CD4-positive, alpha-beta T cell treated with Interleukin-6 at 100 ng/mL for 8 hours (primary cell): ENCODE data around the gene SNX27.
"Not testable (repeated sequence)": the region's sequence is repeated elsewhere in the genome, so short reads cannot be mapped to it uniquely, and the experiment has no call there.

Experiments
- DNase-seq: peaks from one replicate; pipeline ENCODE4 v3.0.0-alpha.2; 2020; ENCODE audit warnings: mixed read lengths, low spot score

Gene SNX27

DNA sequence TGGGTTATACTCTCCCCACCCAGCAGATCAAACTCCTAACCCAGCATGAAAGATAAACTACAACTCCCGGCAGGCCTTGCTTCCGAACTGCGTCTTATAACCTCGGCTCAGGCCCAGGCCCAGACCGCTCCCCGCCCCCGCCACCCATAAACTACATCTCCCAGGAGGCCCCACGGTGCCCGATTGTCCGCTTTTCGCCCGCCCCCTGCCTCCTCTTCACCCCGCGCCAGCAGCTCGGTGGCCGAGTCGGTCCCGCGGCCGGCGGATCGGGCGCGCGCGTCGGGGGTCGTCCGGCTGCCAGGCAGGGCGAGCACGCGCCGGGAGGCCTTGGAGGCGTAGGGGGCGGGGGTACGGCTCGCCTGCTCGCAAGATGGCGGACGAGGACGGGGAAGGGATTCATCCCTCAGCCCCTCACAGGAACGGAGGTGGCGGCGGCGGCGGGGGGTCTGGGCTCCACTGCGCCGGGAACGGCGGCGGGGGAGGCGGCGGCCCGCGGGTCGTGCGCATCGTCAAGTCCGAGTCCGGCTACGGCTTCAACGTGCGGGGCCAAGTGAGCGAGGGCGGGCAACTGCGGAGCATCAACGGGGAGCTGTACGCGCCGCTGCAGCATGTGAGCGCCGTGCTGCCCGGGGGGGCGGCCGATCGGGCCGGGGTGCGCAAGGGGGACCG, at the start of gene SNX27:
Gene SNX27 (plus strand): TSS at position 219 of the 669 bp plus-strand sequence. CDS start 152 bp downstream, at position 371.
- DNase-seq: peak; percentile 90

DNA sequence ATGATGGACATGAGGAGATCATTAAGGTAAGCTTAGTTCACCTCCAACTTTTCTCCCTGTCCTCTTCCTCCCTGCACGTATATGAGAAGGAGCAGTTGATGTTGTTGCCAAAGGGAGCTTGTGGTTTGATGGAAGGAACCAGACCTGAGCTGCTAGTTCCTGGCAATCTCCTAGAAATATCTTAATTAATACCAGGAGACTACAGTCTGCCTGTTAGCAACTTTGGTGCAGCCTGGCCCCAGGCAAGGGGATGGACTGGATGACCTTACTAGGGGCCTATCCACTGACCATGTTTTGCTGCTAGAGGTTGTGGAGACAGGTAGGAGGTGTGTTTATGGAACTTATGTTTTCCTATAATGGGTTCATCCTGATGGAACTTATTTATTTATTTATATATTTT, 49.2 kb upstream of the SNX27 start:
- no peak for DNase-seq

DNA sequence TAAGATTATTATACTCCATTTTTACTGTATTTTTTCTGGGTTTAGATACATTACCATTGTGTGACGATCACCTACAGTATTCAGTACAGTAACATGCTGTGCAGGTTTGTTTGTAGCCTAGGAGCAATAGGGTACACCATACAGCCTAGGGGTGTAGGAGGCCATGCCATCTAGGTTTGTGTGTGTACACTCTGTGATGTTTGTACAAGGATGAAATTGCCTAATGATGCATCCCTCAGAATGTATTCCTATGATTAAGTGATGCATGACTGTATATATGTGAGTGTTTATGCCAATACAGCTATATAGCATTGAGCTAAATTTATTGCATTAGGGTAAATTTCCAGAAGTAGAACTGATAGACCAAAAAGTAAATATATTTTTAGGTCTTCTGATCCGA, 48.5 kb upstream of the SNX27 start:
- no peak for DNase-seq

DNA sequence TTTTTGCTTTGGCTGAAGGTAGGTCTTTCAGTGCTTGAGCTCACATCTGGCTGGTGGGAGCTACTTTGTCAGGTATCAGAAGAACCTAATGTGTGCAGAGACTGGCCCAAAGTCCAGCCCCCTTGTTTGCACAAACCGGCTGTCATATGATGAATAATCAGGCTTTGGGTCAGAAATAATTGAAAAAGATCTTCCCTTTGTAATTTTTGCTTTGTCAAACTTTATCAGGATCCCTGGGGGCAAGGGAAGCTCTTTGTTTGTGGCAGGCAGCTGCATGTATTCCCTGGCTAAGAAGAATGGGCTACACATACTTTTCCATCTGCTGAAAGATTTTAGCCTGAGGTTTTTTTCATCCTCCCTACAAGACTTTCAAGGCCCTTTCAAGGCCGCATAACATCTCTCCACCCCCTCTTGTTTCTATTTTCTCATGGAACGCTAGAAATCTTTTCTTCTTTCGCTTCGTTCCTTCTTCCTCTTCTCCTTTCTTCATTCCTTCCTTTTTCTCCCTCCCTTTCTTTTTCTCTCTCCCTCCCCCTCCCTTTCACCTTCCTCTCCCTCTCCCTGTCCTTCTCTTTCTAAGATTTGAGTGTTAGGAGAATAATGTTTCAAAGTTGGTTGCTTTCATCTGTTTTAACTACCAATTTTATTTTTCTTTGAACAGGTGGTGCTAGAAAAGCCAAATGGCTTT, 46.2 kb upstream of the SNX27 start:
- DNase-seq: no peak

DNA sequence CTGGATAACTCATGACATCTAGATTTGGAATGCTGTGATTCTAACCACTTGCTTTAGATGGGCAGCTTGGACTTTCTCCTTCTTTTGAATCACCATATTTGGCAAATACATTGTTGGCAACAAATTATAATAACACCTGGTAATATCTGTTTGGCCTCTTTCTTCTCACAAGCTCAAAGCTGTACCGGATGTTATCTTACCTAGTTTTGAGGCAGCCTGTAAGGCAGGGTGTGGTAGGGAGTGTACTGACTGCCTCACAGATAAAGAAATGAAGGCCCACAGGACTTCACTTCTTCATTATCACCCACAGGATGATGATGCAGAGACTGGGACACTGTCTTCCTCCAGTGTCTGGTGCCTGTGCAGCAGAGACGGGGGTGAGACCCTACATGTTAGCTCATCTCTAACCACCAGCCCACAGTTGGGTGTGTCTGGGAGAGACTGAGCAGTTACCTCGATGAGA, 43.2 kb upstream of the SNX27 start:
- DNase-seq: peak; percentile 11

DNA sequence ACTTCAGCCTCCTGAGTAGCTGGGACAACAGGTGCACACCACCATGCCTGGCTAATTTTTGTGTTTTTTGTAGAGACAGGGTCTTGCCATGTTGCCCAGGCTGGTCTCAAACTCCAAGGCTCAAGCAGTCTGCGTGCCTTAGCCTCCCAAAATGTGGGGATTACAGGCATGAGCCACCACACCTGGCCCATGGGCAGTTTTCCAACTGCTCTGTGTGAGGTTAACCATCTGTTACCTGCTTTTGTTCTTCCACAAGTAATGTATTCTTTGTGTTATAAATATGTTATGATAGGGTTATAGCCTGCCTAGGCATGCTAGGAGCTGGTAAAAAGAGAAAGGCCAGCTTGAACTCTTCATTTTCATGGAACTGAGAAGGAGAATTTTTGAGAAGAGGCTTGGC, 41.0 kb upstream of the SNX27 start:
- DNase-seq: no peak

DNA sequence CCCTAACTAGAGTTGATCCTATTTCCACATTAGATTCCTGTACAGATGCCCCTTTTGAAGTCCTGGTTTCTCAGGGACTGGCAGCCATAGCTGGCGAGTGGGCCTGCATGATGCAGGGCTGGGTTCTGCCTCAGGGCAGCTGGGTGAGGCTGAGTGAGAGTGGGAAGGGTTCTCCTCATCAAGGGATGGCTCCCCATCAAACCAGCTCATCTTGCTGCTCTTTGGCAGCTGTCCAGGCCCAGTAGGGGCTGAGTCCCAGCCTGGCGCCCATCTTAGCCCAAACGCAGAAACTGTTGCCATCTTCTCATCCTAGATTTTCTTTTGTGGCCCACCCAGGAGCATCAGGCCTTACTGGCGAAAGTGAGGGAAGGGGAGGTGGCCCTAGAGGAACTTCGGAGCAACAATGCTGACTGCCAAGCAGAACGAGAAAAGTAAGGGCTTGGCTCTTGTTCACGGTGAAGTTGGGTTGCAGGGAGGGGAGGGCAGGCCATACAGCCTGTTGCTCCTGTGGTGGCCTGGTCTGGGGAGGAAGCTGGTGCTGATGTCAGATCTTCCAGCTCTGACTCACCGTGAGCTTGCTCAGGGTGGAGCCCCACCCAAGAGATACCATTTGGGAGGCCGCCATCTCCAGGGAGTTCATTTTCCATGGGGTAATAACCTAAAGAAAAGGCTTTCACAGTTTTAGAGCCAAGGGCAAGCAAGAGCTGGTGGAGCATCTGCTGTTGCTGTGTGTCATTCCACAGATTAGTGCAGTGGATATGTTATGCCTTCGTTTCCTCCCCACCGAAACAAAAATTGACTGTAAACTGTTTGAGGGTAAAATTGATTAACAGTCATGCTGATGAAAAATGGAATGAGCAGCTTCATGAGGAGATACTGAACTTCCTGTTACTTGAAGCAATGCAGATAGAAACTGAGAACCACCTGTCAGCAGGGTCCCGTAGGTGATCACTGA, 37.0 kb upstream of the SNX27 start:
- DNase-seq: no peak

DNA sequence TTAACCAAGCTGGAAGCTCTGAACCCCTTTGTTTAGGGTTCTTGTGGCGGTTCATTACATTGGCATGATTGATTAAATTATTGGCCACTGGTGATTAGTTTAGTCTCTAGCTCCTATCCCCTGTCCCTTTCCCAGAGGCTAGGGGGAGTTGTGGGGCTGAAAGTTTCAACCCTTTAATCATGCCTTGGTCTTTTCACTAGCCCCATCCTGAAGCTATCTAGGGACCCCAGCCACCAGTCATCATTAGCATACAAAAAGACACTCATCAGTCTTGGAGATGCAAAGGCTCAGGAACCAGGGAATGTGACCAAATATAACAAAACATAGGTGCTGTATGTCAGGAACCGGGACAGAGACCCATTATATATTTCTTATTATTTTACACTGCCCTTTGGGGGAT, 34.7 kb upstream of the SNX27 start:
- DNase-seq: no peak

DNA sequence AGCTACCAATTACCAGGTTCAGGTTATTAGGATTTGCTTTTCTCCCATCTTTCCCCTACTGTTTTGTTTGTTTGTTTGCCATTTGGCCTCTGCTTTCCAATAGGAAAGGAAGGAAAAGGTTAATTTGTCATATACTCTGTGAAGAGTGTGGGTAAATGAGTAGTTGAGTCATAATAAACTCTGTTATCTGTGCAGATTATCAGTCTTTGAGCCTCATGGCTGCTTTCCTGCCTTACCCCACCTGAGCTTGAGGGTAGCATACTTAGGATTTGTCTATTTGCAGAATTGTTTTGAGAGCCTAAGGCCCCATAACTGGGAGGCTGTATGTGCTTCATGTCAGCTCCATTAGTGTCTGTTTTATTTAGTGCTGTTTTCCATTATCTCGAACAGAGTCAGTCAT, 32.9 kb upstream of the SNX27 start:
- DNase-seq: no peak

DNA sequence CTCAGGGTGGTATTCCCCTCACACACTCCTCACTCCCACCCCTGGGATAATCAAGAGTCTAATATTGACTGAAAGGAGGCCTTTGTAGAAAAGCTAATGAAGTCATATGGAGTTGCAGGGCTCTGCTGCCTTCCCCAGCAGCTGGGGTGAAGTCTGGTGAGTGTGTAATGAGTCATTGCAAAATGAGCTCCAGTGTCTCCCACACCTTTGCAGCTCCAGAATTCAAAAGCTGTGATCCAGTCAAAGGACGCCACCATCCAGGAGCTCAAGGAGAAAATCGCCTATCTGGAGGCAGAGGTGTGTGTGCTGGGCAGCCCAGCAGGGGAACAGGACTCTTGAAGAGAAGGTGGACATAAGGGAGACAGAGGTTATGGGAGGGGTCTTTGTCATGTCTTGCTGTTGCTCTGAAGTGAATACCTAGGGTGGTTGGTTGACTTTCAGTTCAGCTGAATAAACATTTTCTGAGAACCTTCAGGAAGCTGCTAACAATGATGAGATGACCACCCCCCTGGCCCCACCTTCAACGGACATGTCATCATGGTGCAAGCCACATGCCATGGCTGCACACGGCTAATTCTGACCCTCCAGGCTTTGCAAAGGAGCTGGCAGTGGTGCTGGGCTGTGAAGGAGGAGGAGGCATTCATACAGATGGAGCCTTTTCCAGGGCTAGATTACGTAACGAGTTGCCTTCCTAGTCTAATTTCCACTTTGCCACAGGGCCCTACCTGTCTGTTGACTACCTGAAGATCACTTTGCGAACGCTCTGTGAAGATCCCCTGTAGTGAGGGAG, 32.2 kb upstream of the SNX27 start:
- no peak for DNase-seq

DNA sequence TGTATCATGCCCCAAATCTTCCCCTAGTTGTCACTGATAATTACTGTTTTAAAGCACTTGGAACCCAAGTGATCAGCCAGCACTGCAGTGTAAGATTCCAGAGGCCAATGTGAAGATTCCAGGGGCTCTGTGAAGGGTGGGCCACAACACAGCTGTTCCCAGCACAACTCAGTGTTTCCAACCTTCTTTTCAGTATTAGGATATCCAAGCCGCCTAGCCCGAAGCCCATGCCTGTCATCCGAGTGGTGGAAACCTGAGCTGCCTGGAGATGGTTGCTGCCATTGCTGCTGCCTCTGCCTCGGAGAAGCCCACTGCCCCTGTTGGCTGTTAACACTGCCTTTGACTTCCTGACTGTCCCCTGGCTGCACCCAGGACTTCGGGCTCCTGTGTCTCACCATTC, 30.4 kb upstream of the SNX27 start:
- no peak for DNase-seq

DNA sequence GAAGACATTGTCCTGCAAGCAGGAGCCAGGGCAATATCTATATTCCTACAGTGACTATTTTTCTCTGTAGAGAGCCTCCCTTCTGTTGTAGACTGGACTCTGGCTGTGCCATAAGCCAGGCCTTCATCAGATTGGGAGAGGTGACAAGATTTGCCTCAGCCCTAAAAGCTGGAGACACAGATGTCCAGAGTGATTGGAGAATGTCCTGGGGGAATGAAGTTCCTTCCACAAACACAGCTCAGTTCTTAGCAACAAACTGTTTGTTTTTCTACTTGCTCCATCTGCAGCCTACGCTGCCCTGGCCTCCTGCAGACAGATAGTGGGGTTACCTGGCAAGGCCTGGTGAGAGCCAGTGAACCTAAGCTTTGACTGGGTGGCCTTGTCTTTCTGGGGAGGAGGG, 29.9 kb upstream of the SNX27 start:
- no peak for DNase-seq

DNA sequence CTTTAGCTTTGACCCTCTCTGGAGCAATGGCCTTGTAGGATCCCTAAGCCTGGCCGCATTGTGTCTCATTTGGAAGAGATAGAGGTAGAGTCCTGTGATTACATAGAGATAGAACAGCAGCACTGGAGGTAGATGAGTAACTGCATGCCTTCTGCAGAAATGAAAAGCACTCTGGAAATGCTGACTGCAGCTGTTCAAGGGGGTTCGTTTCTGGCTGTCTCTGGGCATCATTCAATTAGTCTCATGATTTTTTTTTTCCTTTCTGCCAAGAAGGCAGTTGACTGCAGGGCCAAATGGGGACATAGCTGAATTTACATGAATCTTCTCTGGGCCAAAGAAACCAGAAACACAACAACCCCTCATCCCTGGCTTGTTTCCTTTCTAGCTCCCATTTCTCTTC, 28.1 kb upstream of the SNX27 start:
- no peak for DNase-seq

DNA sequence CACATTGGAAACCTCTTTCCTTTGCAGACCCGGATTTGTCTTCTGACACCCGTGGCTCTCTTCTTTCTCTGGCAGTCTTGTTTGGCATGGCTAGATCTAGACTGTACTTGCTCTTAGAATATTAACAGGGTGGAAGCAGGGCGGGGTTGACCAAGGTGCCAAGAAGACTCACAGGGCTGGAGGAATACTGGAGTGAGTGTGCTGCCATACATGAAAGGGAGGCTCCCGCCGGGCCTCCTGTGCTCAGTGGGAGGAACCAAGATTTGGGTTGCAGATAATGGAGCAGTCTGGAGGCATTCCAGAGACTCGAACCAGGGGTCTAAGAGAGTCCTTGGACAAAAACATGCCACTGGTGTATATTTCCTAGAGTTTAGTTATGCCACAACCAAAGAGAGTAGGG, 27.6 kb upstream of the SNX27 start:
- no peak for DNase-seq

DNA sequence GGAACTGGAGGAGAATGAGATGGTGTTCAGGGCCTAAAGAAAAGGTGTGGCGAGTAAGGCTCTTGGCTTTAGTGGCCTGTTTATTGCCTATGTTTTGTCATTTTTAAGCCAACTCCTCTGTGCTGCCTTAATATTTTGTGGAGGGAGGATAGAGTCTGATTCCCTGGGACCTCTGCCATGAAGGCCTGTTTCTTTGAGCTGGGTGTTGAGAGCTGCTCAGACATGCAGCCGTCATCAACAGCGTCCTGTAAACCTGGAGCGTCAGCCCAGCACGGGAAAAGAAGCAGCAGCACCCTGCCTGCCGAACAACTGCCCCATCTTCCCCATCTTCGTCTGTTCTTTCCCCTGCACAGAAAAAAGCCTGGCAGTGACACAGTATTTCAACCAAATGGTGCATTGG, 27.1 kb upstream of the SNX27 start:
- DNase-seq: no peak

DNA sequence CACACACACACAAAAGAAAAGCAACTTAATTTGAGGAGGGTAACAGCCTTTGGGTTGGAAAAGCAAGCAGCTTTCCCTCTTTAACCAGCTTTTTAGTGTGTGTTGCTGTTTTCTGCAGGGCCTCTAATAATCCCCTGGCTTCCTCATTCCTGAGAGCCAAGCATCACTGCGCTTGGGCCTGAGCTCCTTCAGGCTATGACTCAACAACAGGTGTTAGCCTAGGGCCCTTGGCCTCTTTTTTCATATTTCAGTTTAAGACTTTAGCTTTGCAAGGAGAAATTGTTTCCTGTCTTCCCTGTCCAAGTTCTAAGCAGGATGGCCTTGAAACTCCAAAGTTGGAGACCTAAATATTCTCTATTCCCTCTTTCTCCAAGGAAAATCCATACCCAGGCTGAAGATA, 26.2 kb upstream of the SNX27 start:
- no peak for DNase-seq

DNA sequence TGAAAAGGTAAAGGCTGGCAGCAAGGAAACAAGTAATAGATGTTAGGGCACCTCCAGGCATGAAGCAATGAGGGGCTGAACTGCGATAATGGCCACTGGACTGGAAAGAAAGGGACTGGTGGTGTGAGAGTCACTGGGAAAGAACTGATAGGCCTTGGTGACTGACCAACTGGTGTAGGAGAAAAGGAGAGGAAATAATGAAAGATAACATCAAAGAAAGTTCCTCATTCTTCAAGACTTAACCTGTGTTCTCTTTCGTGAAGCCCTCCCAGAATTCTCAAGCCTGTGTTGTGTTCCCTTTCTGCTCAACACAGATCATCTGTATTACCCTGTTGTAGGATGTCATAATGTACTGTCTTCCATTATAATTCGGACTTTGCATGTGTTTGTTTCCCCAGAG, 20.9 kb upstream of the SNX27 start:
- no peak for DNase-seq

DNA sequence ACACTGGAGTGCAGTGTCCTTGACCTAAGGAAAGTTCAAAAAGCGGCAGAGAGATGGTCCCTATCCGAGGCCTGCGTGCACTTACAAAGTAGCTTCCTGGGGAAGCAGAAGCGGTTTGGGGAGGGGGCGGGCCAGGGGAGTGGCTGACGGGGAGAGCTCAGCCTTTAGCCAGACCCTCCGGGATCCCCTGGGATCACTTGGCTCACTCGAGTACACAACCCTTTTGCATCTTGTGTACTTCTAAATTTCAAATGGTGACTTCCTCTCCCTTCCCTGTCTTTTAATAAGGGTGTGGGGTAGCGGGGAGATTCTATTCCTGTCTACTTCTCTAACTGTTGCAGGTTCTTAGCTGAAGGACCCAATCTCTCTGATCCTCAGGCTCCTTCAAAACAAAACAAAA, 18.1 kb upstream of the SNX27 start:
- DNase-seq: no peak

DNA sequence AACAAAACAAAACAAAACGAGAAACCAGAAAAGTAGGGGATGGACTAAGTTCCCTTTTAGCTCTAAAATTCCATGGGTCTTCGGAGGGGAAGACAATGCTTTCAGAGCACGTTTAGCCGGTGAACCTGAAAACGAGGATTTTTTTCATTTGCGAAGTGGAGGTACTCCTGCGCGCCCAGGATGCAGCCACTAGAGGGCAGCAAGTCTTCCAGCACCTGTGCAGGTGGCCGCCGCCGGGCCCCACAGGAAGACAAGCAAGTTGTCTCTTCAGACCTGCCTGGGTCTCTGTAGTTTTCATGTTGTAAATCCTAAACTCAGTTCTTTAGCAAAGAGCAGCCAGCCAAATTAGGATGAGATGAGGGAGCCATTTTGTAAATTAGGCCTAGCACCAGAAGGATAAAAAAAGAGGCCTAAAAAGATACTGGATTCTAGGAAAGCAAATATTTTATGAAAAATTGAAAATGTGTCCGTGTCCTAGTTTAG, 17.7 kb upstream of the SNX27 start:
- DNase-seq: peak; percentile 88

DNA sequence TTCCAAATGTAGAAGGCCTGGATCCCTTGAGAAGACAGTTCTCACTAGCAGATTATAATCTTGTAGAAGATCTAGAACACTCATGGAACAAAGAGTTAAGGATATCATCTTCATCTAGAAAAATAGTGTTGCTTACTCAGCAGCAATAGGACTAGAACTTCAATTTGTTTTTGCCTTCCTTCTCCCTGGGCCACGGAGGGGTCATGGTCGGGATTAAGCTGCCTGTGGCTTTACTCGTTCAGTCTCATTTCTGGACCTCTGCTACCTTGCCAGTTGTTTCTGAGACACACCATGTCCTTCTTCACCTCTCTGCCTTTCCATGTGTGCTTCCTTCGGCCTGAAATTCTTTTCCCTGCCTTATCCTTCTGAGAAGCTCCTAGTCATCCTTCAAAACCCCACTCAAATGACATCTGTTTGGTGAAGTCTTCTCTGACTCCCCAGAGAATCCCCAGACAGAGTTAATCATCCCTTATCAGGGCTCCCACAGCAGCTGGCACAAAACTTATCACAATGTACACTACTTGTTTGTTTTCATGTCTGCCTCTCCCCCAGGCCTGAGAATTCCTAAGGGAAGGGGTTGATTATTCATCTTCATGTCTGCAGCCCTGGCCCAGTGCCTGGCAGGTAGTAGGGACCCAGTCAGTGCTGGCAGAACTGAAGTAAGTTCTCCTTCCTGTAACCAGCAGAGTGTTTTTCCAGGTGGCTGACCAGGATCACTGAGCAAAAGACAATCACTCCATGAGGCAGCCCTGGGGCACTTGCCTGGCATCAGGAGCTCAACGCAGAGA, 15.5 kb upstream of the SNX27 start:
- no peak for DNase-seq

DNA sequence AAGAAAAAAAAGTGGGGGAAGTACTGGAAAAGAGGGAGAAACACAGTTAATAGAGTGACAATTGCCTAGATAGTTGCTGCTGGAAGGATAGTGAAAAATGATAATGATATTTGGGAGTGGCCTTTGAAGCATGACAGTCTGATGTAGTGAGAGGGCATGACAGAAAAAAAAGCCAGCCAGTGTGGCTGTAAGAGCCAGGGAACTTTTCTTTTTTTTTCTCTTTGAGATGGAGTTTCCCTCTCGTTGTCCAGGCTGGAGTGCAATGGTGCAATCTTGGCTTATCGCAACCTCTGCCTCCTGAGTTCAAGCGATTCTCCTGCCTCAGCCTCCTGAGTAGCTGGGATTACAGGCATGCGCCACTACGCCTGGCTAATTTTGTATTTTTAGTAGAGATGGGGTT, 9.3 kb upstream of the SNX27 start:
- not testable (repeated sequence) for DNase-seq
